ENCODE measurements around the gene SPTB. TPM values are rescaled to one million over a fixed set of nuclear protein-coding genes. Genes with fewer than 3 reads are reported as not detected.

The SPTB gene
- total and polyA plus RNA-seq, 10 donors = 0.06 to 20.9 (median 3.9) TPM

GRCh38 chr14:64782196-64782595 is 97.5 kb downstream of the SPTB start:
- intact Hi-C loops (cut with DNase I; ENCODE audit: low total_unique reads) = no loop called here
- DNase-seq = peak; percentile 74
- Histone ChIP-seq H3K9me3 (no peaks in the 10 kb centered on the region), H3K27me3 (replicated peaks in 1 of 7) (no peaks in the 10 kb centered on the region), H3K27ac (no peak overlapping the region), H3K4me1 (peaks cover 0 to 25% (median 9%) of the 10 kb centered on the region in 6 donors), H3K4me3 (no peak overlapping the region), H3K36me3 (no peaks in the 10 kb centered on the region)
- TF ChIP-seq POLR2A (IDR thresholded peaks at IDR 0.05) (no peak), CTCF (IDR thresholded peaks at IDR 0.05 in 8 of 11, conservative IDR thresholded peaks at IDR 0.05 in 3 of 11) (no peak), POLR2AphosphoS5 (IDR thresholded peaks at IDR 0.05) (no peak)
- 89 to 93% (median 89%) methylated on average over 11 of the region's 11 CpGs for WGBS, 5 donors

GRCh38 chr14:64779472-64779871 is 100.2 kb downstream of the SPTB start:
- Histone ChIP-seq H3K27ac (no peak overlapping the region), H3K9me3 (no peaks in the 10 kb centered on the region), H3K4me1 (peaks cover 0 to 13% (median 5%) of the 10 kb centered on the region in 6 donors), H3K4me3 (no peak overlapping the region), H3K36me3 (no peaks in the 10 kb centered on the region), H3K27me3 (replicated peaks in 1 of 7) (no peaks in the 10 kb centered on the region)
- WGBS, 5 donors = 87 to 98% (median 94%) methylated on average over 7 of the region's 7 CpGs
- intact Hi-C loops (cut with DNase I; ENCODE audit: low total_unique reads) = no loop called here
- no peak for TF ChIP-seq POLR2AphosphoS5 (IDR thresholded peaks at IDR 0.05)
- TF ChIP-seq POLR2A (IDR thresholded peaks at IDR 0.05) = no peak
- TF ChIP-seq CTCF (IDR thresholded peaks at IDR 0.05 in 8 of 11, conservative IDR thresholded peaks at IDR 0.05 in 3 of 11) = no peak
- DNase-seq = peak; percentile 25

- peak; percentile 54 for DNase-seq
- 63 to 78% (median 74%) methylated on average over 7 of the region's 7 CpGs for WGBS, 5 donors
- no peak overlapping the region for H3K4me3 ChIP-seq
- no peaks in the 10 kb centered on the region for H3K27me3 ChIP-seq (replicated peaks in 1 of 7)
- peaks cover 0 to 13% (median 5%) of the 10 kb centered on the region in 6 donors for H3K4me1 ChIP-seq
- no peaks in the 10 kb centered on the region for H3K9me3 ChIP-seq
- TF ChIP-seq POLR2A (IDR thresholded peaks at IDR 0.05) = no peak
- TF ChIP-seq POLR2AphosphoS5 (IDR thresholded peaks at IDR 0.05) = peak in 2 of 3 donors; percentile 34 to 64
- H3K27ac ChIP-seq = peak overlapping the region in 3 of 8 donors; percentile 29 to 55 (median 52)
- H3K36me3 ChIP-seq = no peaks in the 10 kb centered on the region
- intact Hi-C loops (cut with DNase I; ENCODE audit: low total_unique reads) = no loop called here
These were observed 101.5 kb downstream of the SPTB start for GRCh38 chr14:64778104-64778754.

- Histone ChIP-seq H3K27ac (peak overlapping the region in 1 of 8 donors; percentile 55), H3K4me3 (no peak overlapping the region), H3K4me1 (peaks cover 0 to 13% (median 5%) of the 10 kb centered on the region in 6 donors), H3K27me3 (replicated peaks in 1 of 7) (no peaks in the 10 kb centered on the region), H3K36me3 (no peaks in the 10 kb centered on the region), H3K9me3 (no peaks in the 10 kb centered on the region)
- peak; percentile 0 for DNase-seq
- TF ChIP-seq CTCF (IDR thresholded peaks at IDR 0.05 in 8 of 11, conservative IDR thresholded peaks at IDR 0.05 in 3 of 11) = no peak
- TF ChIP-seq POLR2AphosphoS5 (IDR thresholded peaks at IDR 0.05) = no peak
- TF ChIP-seq POLR2A (IDR thresholded peaks at IDR 0.05) = no peak
- intact Hi-C loops (cut with DNase I; ENCODE audit: low total_unique reads) = no loop called here
- 76 to 87% (median 81%) methylated on average over 3 of the region's 3 CpGs for WGBS, 5 donors
These were observed 102.2 kb downstream of the SPTB start for GRCh38 chr14:64777461-64777860.
